Measurements from ENCODE around the gene NES.
"Not testable (repeated sequence)": the region's sequence is repeated elsewhere in the genome, so short reads cannot be mapped to it uniquely, and the experiment has no call there.

NES gene

DNA sequence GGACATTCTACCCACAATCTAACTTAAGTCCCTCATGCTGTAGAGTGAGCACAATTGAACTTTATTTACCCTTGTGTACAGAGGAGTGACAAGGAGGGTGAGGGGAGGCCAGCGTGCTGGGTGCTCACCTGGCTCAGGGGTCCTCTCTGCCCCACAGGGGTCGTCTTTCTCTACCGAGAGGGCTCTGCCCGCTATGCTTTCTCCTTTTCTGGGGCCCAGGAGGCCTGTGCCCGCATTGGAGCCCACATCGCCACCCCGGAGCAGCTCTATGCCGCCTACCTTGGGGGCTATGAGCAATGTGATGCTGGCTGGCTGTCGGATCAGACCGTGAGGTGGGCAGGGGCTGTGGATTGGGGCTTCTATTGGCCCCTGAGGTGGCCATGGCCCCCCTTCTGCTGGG lies 29.9 kb downstream of the NES start:
- in situ Hi-C loops (cut with MboI; ENCODE audit: low sequenced_read_pairs), result no loop called here

DNA sequence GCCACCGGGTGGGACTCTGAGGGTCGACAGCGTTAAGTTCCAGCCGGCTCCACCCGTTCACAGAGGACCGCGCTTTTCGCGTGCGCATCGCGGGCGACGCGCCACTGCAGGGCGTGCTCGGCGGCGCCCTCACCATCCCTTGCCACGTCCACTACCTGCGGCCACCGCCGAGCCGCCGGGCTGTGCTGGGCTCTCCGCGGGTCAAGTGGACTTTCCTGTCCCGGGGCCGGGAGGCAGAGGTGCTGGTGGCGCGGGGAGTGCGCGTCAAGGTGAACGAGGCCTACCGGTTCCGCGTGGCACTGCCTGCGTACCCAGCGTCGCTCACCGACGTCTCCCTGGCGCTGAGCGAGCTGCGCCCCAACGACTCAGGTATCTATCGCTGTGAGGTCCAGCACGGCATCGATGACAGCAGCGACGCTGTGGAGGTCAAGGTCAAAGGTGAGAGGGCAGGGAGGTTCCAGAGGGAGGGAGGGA lies 30.4 kb downstream of the NES start:
- in situ Hi-C loops (cut with MboI; ENCODE audit: low sequenced_read_pairs), result no loop called here

DNA sequence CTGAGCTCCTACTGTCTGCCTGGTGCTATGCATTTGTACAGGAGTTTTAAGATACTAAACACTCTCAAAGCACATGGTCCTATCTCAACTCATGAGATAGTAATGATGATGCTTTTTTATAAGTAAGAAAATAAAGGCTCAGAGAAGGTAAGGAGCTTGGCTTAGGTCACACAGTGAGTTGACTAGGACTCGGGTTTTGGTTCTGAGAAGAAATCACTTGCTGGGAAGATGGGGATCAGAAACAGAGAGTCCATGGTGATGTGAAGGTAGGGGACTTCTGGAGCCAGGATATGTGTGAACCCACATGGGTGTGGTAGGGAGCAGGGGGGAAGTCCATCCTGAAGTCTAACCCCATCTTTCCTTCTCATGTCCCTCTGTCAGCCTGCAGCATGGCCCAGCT lies 31.5 kb downstream of the NES start:
- in situ Hi-C loops (cut with MboI; ENCODE audit: low sequenced_read_pairs), result no loop called here

DNA sequence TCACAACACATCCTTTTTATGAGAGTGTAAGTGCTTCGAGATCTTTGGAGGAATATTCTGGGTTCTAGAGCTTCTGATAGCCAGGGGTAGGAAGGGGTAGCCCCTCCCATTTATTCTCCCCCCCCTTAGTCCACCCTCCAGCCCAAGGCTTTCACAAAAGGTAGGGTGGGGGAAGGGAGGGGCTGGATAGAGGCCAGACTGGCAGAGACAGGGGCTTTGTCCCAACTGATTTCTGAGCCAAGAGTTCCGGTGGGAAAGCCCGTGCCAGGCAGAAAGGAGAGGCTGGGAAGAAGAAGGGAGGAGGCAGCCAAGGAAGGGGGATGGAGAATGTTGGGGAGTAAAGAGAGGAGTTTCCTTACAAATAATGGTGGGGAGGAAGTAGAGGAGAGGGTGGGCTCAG lies 32.2 kb downstream of the NES start:
- in situ Hi-C loops (cut with MboI; ENCODE audit: low sequenced_read_pairs), result no loop called here

DNA sequence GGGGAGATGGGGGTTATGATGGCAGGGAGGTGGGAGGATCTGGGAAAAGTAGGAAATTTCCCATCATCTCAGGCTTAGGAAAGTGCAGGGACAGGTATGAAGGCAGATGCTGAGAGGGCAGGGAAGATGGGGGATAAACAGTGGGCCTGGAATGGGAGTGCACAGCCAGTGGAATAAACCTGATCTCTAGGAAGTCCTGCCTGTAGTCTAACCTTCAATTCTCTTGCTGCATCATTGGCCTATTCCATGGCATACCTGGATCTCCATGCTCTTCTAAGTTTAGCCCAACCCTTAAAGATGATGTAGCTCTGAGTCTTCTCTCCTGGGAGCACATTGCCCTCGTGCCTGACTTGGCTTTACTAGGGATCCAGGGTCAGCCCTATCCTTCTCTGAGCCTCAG lies 32.6 kb downstream of the NES start:
- in situ Hi-C loops (cut with MboI; ENCODE audit: low sequenced_read_pairs), result no loop called here

DNA sequence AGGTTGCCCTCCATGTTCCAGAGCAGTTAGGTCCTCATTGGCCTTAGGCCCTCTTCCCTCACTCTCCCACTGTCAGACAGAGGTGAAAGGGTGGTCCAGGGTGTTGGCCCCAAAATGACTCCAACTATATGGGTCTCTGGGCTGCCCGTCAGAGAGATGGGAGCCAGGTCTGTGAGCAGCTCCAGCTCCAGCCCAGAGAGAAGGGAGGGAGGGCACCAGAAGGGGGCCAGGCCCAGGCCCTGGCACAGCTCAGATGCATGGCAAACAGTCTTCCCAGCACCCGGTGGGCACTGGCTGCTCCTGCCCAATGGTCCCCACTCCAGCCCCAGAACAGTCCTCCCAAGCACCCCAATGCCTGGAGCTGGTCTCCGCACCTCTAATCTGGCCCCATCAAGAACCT lies 33.1 kb downstream of the NES start:
- in situ Hi-C loops (cut with MboI; ENCODE audit: low sequenced_read_pairs), result no loop called here

DNA sequence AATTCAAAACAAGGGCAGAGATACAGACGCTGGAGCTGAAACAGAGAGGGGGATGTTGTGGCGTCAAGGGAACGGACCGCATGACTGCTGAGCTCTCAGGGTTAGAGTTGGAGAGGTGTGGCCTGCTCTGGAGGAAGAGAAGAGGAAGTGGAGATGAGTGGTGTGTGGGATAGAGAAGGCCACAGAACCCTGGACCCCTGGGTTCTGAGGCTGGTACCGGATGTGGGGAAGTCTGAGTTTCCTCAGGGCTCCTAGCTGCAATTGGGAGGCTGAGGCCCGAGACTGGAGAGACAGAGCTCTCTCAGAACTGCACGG lies 33.5 kb downstream of the NES start:
- in situ Hi-C loops (cut with MboI; ENCODE audit: low sequenced_read_pairs), result no loop called here

DNA sequence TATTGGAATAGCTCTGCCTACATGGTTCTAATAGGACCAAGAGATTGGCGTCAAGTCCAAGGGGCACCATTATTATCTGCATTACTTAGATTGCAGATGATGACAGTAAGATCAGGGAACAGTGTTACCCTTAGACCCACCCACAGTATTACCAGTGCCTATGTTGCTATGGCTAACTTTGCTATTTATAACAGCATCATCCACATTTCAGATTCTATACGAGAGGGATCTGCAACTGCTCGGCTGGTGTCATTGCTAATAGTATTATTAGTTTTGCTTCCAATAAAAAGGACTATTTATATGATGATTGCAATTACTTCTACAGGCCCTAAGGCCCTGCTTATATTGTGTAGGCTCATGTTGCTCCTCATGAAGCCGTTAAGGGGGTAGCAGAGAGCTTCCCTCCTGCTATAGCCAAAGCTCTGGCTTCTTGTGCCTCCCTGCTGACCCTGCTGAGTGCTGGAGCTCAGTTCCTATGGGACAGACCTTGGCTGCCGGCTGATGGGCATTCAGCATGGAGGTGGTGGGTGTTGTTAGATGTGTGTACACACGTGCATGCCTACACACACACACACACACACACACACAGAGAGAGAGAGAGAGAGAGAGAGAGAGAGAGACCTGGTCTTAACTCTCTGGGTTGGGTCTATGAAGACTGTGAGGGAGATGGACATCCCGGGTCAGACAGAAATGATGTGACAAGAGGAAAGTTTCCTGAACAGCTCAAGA lies 34.0 kb downstream of the NES start:
- in situ Hi-C loops (cut with MboI; ENCODE audit: low sequenced_read_pairs), result no loop called here

DNA sequence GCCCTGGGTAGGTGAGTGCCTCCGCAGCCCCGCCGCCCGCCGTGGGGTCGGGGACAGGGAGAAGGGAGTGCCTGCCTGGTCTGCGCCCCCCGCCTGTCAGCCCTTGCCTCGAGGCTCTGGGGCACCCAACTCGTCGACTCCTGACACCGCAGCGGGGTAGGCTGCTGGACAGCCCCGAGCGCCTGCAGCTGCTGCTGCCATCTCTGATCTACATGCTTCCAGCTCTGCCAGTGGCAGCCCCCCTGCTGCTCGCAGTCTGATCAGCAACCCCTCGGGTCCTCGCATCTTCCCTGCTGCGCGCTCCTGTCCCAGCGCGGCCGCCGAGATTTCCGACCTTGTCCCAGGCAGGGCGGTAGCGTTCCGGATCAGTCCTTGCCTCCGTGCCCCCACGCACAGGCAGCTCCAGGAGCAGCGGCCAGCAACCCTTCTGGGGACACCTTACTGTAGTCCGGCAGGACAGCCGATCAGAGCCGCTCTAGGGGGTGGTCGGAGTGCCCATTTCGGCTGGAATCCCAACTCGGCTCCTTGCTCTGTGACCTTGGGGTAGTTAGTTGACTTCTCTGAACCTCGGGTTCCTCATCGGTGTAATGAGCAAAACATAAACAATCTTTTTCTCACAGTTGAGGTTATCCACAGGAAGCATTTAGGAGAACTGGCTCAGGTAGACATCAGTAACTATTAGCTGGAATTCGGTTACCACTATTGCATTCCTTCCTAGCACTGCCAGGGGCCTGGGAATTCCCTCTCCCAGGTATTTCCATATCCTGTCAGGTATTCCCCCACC lies 34.8 kb downstream of the NES start:
- in situ Hi-C loops (cut with MboI; ENCODE audit: low sequenced_read_pairs), result no loop called here

DNA sequence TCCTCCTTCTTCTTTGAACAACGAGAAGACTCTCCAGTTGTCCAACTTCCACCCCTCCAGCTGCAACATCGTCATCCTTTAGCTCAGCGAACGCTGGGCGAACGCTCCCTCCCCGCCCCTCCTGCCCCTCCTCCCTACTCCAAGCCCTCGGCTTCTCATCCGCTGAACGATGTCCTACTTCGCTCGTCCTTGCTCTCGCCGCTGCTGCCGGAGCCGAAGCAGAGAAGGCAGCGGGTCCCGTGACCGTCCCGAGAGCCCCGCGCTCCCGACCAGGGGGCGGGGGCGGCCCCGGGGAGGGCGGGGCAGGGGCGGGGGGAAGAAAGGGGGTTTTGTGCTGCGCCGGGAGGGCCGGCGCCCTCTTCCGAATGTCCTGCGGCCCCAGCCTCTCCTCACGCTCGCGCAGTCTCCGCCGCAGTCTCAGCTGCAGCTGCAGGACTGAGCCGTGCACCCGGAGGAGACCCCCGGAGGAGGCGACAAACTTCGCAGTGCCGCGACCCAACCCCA lies 35.4 kb downstream of the NES start, which contains the start of gene BCAN:
Gene BCAN, plus strand, starts transcription at position 357 of the 504 bp plus-strand sequence. CDS start 3,938 bp downstream, outside the sequence.
- in situ Hi-C loops (cut with MboI; ENCODE audit: low sequenced_read_pairs), result no loop called here

DNA sequence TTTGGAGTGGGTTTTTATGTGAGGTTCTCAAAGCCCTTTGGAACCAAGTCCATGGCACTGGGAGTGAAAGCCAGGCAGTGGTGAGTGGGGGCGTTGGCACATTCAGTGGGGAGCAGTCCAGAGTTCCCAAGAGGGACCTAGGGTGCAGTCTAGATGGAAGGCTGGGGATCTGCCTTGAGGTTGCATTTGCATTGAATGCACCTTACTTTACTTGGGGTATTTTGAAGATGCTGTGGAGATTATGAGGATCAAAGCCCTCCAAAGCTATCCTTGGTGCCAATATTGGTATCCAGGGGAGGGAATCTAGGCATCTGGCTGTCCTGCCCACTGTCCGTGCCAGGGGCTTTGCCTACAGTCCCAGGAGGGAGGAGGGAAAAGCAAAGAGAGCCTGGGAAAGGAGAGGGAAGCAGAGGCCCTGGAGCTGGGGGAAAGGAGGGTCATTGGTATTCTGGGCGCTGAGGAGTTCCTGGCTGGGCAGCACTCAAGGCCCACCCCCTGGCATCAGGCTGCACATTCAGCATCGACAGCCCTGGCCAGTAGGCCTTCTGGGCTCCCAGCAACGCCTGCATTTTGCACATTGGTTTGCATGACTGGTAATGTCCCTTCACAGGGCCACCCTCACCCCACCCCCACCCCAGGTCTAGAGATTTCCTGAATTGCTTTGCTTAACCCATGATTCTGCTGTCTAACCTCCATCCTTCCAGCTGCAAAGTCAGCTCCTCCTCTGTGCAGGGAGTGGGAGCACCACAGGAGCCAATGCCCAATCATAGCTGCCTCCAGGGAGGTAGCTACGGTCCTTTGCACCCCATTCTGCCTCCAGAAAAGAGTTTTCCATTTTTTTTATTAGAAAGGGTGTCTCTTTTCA lies 36.1 kb downstream of the NES start:
- in situ Hi-C loops (cut with MboI; ENCODE audit: low sequenced_read_pairs), result no loop called here

DNA sequence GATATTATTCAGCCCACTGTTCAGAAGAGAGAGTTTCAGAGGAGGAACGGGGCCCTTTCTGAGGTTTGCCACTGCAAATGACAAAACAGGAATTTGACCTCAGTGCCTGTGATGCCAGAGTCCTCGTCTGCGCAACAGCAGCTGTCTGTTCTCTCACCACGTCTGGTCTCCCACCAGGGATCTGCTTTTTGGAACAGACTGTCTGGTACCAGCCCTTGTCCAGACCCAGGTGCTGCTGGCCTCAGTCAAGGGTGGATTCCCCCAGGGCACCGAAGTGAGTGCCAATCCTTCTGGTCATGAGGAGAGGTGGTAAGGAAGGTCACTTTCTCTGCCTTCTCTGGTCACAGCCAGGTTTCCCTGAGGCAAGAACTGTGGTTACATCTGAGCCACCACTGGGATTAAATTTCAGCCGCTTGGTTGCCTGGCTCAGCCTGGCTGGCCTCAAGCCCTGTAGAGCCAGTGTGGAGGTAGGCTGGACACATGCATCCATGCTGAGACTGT lies 37.6 kb downstream of the NES start:
- in situ Hi-C loops (cut with MboI; ENCODE audit: low sequenced_read_pairs), result no loop called here

DNA sequence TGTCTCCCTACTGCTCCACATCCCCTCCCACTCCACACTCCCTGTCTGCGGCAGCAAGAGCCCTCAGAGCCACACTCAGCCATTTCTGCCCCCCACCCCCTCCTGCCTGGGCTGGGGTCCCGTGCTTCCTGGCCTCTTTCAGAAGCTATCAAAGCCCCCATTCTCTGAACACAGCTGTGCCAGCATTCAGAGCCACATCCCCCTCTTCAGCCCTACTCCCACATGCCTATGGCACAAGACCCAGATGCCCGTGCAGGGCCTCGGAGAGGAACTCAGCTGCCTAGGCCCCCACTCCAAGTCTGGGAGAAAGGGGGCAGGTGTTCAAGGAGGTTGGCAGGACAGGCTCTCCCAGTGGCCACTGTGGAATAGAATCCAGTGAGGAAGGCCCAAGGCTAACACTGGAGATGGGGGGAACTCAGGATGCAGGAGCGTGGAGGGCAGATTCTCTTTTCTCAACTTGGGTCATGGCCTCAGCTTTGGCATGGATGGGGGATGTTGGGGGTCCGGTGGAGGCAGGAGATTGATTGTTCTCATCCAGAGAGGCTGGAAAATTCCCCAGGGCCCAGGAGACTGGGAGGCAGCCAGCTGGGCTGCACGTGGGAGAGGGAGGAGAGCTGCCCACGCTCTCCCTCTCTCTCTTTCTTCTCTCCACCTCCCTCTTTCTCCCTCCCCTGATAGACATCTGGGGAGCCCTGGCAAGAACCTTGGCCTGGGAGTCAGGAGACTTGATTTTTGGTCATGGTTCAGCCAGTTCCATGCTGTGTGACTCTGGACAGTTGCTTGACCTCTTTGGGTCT lies 38.8 kb downstream of the NES start:
- in situ Hi-C loops (cut with MboI; ENCODE audit: low sequenced_read_pairs), result no loop called here

DNA sequence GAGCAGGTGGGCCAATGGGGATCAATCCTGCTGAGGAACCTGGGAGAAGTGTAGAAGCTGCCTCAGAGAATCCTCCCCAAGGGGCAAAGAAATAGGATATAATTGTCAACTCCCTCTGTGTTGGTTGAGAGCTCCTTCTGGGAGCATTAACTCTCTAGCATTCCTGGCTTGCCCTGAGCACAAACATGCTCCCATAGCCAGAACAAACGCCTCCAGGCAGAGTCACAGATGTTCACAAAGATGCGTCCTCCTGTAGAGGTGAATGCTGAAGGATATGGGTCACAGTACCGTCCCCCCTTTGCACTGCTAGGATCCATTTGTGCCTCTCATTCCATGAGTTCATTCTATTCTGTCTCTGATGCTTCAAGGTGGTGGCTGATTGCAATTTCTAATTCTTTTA lies 44.9 kb downstream of the NES start:
- in situ Hi-C loops (cut with MboI; ENCODE audit: low sequenced_read_pairs), result no loop called here

DNA sequence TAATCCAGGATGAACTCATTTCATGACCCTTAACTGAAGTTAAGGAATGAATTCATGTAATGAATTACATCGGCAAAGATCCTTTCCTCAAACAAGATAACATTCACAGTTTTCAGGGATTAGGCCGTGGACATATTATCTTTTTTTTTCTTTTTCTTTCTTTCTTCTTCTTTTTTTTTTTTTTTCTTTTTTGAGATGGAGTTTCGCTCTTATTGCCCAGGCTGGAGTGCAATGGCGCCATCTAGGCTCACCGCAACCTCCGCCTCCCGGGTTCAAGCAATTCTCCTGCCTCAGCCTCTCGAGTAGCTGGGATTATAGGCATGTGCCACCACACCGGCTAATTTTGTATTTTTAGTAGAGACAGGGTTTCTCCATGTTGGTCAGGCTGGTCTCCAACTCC lies 46.1 kb downstream of the NES start:
- in situ Hi-C loops (cut with MboI; ENCODE audit: low sequenced_read_pairs), result not testable (repeated sequence)

DNA sequence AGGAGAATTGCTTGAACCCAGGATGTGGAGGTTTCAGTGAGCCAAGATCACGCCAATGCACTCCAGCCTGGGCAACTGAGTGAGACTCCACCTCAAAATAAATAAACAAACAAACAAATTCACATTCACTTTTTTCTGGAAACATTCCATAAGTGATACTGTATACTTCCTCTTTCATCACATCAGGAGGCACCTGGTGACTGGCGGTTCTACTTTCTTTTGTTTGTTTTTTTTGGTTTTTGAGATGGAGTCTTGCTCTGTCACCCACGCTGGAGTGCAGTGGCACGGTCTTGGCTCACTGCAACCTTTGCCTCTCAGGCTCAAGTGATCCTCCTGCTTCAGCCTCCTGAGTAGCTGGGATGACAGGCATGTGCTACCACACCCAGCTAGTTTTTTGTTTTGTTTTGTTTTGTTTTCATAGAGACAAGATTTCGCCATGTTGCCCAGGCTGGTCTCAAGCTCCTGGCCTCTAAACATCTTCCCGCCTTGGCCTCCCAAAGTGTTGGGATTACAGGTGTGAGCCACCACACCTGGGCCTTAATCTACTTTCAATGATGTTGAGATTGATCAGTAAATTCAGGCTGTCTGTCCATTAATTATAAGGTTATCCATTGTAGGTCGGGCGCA lies 47.3 kb downstream of the NES start:
- in situ Hi-C loops (cut with MboI; ENCODE audit: low sequenced_read_pairs), result no loop called here

DNA sequence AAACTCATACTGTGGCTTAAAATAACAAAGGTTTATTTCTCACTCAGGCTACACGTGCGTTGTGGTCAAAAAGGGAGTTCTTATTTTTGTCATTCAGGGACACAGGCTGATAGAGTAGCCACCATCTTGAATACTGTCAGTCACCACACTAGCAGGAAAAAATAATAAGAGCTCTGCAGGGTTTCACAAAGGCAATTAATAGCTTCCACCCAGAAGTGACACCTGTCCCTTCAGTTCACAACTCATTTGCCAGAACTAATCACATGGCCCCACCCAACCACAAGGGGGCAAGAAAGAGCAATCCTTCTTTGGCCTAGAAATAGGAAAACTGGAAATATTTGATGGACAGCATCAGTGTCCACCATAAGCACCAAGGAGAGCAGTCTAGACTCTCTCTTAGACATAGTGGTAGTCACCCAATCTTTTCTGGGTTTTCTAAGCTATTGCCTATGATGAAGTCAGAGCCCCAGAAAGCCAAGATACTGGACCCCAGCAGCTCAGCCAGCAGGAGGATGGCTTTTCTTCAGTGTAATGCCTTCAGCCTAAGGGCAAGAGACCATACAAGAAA lies 49.8 kb downstream of the NES start:
- in situ Hi-C loops (cut with MboI; ENCODE audit: low sequenced_read_pairs), result no loop called here

DNA sequence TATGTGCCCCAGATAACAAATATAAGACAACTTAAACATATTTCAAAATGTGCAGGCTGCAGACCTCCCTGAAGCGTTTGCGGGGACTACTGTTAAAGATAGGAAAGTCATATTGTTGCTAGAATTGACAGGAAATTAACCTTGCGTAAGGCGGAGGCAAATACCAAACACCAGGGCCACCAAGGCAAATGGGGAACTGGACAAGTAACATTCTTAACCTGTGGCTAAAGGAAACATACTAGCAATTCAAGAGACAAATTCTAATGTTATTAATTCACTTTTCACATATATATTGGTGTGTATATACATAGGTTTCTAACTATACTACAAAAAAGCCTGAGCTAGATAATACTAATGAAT lies 51.1 kb downstream of the NES start:
- in situ Hi-C loops (cut with MboI; ENCODE audit: low sequenced_read_pairs), result no loop called here

DNA sequence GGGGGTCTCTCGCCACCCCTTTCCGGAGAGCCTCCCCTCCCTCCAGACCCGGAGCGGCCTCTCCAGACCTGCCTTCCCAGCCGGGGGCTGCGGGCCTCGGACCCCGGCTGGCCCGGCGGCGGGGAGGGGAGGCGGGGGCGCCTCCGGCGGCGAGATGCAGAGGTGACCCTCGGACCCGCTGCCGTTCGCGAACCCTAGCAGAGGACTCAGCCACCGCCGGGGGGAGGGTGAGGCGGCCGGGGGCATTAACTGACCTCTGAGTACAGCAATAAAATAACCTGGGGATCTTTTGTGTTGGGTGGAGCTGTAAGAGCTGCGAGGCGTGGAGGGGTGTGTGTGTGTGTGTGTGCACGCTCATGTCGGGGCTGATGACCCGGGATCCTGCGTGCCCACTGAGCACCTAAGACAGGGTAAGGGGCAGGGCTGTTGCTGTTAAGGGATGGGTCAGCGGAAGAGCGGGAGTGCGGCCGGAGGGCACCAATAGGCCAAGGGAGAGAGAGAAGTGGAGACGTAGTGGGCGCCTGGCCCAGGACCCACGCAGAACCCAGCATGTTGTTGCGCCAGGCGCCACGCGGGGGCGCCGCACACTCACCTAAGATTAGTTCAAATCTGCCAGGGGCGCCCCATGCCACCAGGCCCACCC lies 51.6 kb downstream of the NES start:
- in situ Hi-C loops (cut with MboI; ENCODE audit: low sequenced_read_pairs), result no loop called here

Measured in HL-60/S4 treated with phorbol 12-myristate 13-acetate at 8.2 ng/mL for 4 days and 3 days (cell line).